Stimulated activated effector memory CD8-positive, alpha-beta T cell treated with anti-CD3 and anti-CD28 coated beads, Interleukin-12 subunit alpha, Interleukin-12 subunit beta, amount 100 ng/mL, for 72 hours (primary cell): ENCODE data around the gene RHOV.

ENCODE experiments used
- ATAC-seq: fragments of 150-1000 bp; cut with Tn5 transposase; 2 replicates; pipeline ENCODE4 v1.10.0; 2021
- DNase-seq, 2 donors: peaks; one replicate each; pipeline ENCODE4 v3.0.0; 2021 to 2022; ENCODE audit warnings: low spot score in 2 of 2
- H3K27ac Mint-ChIP-seq: one replicate; pipeline ENCODE4 v1.8.0; 2022; ENCODE audit warnings: mild to moderate bottlenecking, mixed read lengths
- H3K36me3 Mint-ChIP-seq: one replicate; pipeline ENCODE4 v1.8.0; 2022; ENCODE audit warnings: mild to moderate bottlenecking, mixed read lengths
- H3K4me1 Mint-ChIP-seq: one replicate; pipeline ENCODE4 v1.8.0; 2022; ENCODE audit warnings: mixed read lengths
- H3K4me3 Mint-ChIP-seq: one replicate; pipeline ENCODE4 v1.8.0; 2022; ENCODE audit warnings: mild to moderate bottlenecking, mixed read lengths
- H3K9me3 Mint-ChIP-seq: one replicate; pipeline ENCODE4 v1.8.0; 2022; ENCODE audit warnings: mixed read lengths

RHOV gene

GRCh38 chr15:40893019-40893670 is 19.1 kb upstream of the RHOV start:
- Mint-ChIP-seq H3K27ac (peak overlapping the region; percentile 95), H3K36me3 (peaks cover 31% of the 10 kb centered on the region), H3K4me3 (peak overlapping the region; percentile 99), H3K9me3 (no peaks in the 10 kb centered on the region), H3K4me1 (peaks cover 53% of the 10 kb centered on the region)
- DNase-seq (no peak), ATAC-seq (no peak)

- H3K9me3 Mint-ChIP-seq: no peaks in the 10 kb centered on the region
- H3K36me3 Mint-ChIP-seq: peaks cover 25% of the 10 kb centered on the region
- ATAC-seq (no peak), DNase-seq (no peak)
- no peak overlapping the region for H3K4me3 Mint-ChIP-seq
- H3K27ac Mint-ChIP-seq: no peak overlapping the region
- H3K4me1 Mint-ChIP-seq: peaks cover 53% of the 10 kb centered on the region
These were observed 18.5 kb upstream of the RHOV start for GRCh38 chr15:40892447-40893012.

GRCh38 chr15:40891810-40892446 is 17.9 kb upstream of the RHOV start:
- Mint-ChIP-seq H3K4me1 (peaks cover 53% of the 10 kb centered on the region), H3K27ac (peak overlapping the region; percentile 51), H3K4me3 (no peak overlapping the region), H3K36me3 (peaks cover 19% of the 10 kb centered on the region), H3K9me3 (no peaks in the 10 kb centered on the region)
- DNase-seq: no peak
- no peak for ATAC-seq

DNA sequence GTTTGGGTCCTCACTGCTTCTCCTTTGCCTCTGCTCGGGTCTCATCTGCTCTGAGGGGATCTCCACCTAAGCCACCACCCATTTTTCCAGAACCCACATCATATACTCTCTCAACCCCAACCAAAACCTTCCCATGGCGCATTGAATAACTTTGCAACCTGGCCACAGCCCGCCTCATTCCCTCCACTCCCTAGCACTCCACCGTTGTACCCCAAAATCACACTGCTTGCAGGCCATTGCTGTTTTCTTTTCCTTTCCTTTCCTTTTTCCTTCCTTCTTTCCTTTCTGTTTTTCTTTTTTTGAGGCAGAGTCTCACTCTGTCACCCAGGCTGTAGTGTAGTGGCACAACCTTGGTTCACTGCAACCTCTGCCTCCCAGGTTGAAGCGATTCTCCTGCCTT is 17.1 kb upstream of the RHOV start:
- H3K36me3 Mint-ChIP-seq: peaks cover 11% of the 10 kb centered on the region
- H3K4me1 Mint-ChIP-seq: peaks cover 52% of the 10 kb centered on the region
- no peak for DNase-seq
- no peaks in the 10 kb centered on the region for H3K9me3 Mint-ChIP-seq
- no peak for ATAC-seq
- H3K4me3 Mint-ChIP-seq: no peak overlapping the region
- peak overlapping the region; percentile 51 for H3K27ac Mint-ChIP-seq

GRCh38 chr15:40889112-40889511 is 15.1 kb upstream of the RHOV start:
- no peak for ATAC-seq
- no peak overlapping the region for H3K4me3 Mint-ChIP-seq
- no peak overlapping the region for H3K27ac Mint-ChIP-seq
- H3K36me3 Mint-ChIP-seq: peaks cover 2% of the 10 kb centered on the region
- H3K9me3 Mint-ChIP-seq: no peaks in the 10 kb centered on the region
- H3K4me1 Mint-ChIP-seq: peaks cover 43% of the 10 kb centered on the region
- DNase-seq: no peak

DNA sequence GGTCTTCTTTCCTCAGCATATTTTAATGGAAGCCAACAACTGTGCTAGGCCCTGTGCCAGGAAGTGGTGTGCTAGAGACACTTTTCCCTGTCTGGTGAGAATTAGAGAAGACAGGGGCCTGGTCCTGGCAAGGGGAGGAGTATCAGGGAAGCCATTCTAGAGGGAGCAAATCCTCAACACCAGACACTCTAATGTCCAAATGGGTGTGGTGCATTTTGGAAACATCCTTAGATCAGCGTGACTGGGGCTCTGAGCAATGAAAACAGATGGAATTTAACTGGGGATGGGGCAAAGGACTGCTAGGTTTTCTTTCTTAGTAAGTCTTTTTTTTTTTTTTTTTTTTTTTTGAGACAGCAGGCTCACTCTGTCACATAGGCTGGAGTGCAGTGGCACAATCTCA is 12.6 kb upstream of the RHOV start:
- DNase-seq (no peak), ATAC-seq (no peak)
- no peaks in the 10 kb centered on the region for H3K36me3 Mint-ChIP-seq
- no peaks in the 10 kb centered on the region for H3K9me3 Mint-ChIP-seq
- H3K4me1 Mint-ChIP-seq: peaks cover 18% of the 10 kb centered on the region
- peak overlapping the region; percentile 2 for H3K27ac Mint-ChIP-seq
- H3K4me3 Mint-ChIP-seq: no peak overlapping the region

GRCh38 chr15:40881351-40881750 is 7.3 kb upstream of the RHOV start:
- DNase-seq: no peak
- H3K9me3 Mint-ChIP-seq: no peaks in the 10 kb centered on the region
- H3K27ac Mint-ChIP-seq: peak overlapping the region; percentile 57
- peaks cover 22% of the 10 kb centered on the region for H3K4me1 Mint-ChIP-seq
- no peaks in the 10 kb centered on the region for H3K36me3 Mint-ChIP-seq
- H3K4me3 Mint-ChIP-seq: no peak overlapping the region
- no peak for ATAC-seq

DNA sequence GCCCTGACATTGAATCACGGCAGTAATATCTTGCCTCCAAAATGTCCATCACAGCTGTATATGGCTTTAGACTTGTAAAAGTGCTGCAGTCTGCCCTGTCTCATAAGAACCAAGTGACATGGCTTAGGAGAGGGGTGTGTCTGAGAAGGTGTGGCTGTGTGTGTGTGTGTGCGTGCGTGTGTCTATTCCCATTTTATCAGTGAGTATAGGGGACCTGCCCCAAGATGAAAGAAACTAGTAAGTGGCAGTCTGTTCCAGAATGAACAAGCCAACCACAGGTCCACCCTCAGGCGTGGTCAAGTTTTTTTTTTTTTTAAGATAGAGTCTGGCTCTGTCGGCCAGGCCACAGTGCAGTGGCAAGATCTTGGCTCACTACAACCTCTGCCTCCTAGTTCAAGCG is 5.6 kb upstream of the RHOV start:
- DNase-seq (no peak), ATAC-seq (peak; percentile 58)
- Mint-ChIP-seq H3K36me3 (no peaks in the 10 kb centered on the region), H3K4me1 (peaks cover 13% of the 10 kb centered on the region), H3K9me3 (no peaks in the 10 kb centered on the region), H3K27ac (no peak overlapping the region), H3K4me3 (no peak overlapping the region)

GRCh38 chr15:40878785-40879184 is 4.8 kb upstream of the RHOV start:
- ATAC-seq (peak; percentile 89), DNase-seq (no peak)
- Mint-ChIP-seq H3K27ac (peak overlapping the region; percentile 52), H3K9me3 (no peaks in the 10 kb centered on the region), H3K4me1 (peaks cover 18% of the 10 kb centered on the region), H3K4me3 (no peak overlapping the region), H3K36me3 (no peaks in the 10 kb centered on the region)

- DNase-seq (no peak), ATAC-seq (no peak)
- no peaks in the 10 kb centered on the region for H3K9me3 Mint-ChIP-seq
- no peak overlapping the region for H3K27ac Mint-ChIP-seq
- H3K36me3 Mint-ChIP-seq: no peaks in the 10 kb centered on the region
- H3K4me3 Mint-ChIP-seq: no peak overlapping the region
- H3K4me1 Mint-ChIP-seq: peaks cover 20% of the 10 kb centered on the region
These were observed 3.7 kb upstream of the RHOV start for GRCh38 chr15:40877694-40878093.

DNA sequence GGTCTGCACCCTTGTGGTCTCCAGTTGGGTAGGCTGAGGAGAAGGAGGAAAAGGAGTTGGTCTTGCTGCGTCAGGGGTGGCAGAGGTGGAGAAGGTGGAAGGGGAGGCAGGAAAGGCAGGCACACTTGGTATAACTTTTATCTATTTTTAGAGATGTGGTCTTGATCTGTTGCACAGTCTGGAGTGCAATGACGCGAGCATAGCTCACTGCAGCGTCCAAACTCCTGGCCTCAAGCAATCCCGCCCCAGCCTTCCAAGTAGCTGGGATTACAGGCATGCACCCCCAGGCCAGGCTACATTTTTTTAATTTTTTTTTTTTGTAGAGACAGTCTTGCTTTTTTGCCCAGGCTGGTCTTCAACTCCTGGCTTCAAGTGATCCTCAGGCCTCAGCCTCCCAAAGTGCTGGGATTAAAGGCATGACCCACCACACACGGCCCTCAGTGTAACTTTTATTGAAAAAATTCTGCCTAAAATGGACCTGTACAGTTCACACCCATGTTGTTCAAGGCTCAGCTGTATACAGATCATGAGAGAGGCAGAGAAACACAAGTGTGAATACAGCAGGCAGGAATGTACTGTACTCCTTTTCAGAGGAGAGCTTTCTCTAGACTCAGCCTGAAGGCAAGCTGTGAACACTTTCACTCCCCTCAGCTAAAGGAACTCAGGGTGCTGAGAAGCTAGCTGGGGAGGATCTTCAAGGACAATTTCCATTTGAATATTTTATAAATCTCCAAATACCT is 2.1 kb upstream of the RHOV start:
- Mint-ChIP-seq H3K4me1 (peaks cover 27% of the 10 kb centered on the region), H3K9me3 (no peaks in the 10 kb centered on the region), H3K4me3 (no peak overlapping the region), H3K27ac (no peak overlapping the region), H3K36me3 (no peaks in the 10 kb centered on the region)
- DNase-seq (no peak), ATAC-seq (no peak)

DNA sequence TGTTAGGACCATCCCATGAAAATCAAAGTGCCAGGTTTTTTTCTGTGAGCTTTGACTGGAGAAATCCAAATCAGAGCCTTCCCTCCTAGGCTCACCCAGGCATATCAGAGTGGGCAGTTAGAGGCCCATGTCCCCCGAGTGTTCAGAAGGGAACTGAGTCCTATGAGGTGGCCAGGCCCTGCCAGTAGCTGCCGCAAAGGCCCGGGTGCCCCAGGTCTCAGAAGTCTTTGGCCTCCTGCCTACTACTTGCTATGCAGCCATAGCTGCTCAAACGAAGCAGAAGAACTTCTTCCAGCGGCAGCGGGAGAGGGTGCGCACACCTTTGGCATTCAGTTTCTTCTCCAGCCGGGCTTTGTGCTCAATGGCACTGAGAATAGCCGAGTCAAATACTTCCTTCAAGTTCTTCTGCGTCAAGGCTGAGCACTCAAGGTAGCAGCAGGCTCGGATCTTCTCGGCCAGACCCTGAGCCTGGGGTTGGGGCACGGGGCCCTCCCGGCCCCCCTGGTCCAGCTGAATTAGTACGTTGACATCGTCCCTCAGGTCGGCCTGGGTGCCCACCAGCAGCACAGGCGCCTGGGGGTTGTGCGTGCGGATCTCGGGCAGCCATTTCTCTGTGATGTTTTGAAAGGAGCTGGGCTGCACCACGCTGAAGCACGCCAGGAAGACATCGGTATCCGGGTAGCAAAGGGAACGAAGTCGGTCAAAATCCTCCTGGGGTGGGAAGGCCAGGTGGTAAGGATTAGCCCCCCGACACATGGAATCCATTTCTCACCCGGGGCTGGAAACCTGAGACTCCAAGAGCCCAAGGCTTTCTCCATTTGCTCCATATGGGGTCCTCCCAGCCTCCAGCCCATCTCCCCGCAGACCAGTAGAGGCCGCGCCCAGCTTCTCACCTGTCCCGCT is 992 bp downstream of the RHOV start:
- Mint-ChIP-seq H3K27ac (no peak overlapping the region), H3K36me3 (no peaks in the 10 kb centered on the region), H3K9me3 (no peaks in the 10 kb centered on the region), H3K4me3 (peak overlapping the region; percentile 67), H3K4me1 (peaks cover 22% of the 10 kb centered on the region)
- ATAC-seq: no peak
- no peak for DNase-seq

- no peak for DNase-seq
- H3K4me3 Mint-ChIP-seq: no peak overlapping the region
- H3K4me1 Mint-ChIP-seq: peaks cover 22% of the 10 kb centered on the region
- ATAC-seq: no peak
- no peaks in the 10 kb centered on the region for H3K36me3 Mint-ChIP-seq
- H3K27ac Mint-ChIP-seq: peak overlapping the region; percentile 20
- H3K9me3 Mint-ChIP-seq: no peaks in the 10 kb centered on the region
These were observed 2.1 kb downstream of the RHOV start for GRCh38 chr15:40871749-40872617.

- Mint-ChIP-seq H3K4me3 (no peak overlapping the region), H3K36me3 (no peaks in the 10 kb centered on the region), H3K4me1 (peaks cover 22% of the 10 kb centered on the region), H3K27ac (no peak overlapping the region), H3K9me3 (no peaks in the 10 kb centered on the region)
- DNase-seq (no peak), ATAC-seq (no peak)
These were observed 3.3 kb downstream of the RHOV start for GRCh38 chr15:40870716-40871115.
